Stimulated activated naive CD8-positive, alpha-beta T cell treated with anti-CD3 and anti-CD28 coated beads, Interleukin-15, Interleukin-2, amounts not matched to agents 100 ng/mL and 50 ng/mL, for 24 hours (primary cell): ENCODE results near the gene ELOA2.
"Not testable (repeated sequence)": the region's sequence is repeated elsewhere in the genome, so short reads cannot be mapped to it uniquely, and the experiment has no call there.

Experiments
- H3K27ac Mint-ChIP-seq: one replicate; pipeline ENCODE4 v1.8.0; 2021; ENCODE audit warnings: mild to moderate bottlenecking, mixed read lengths
- H3K27me3 Mint-ChIP-seq: one replicate; pipeline ENCODE4 v1.8.0; 2021; ENCODE audit warnings: mixed read lengths
- H3K36me3 Mint-ChIP-seq: one replicate; pipeline ENCODE4 v1.8.0; 2021; ENCODE audit warnings: low read depth, mixed read lengths
- H3K4me1 Mint-ChIP-seq: one replicate; pipeline ENCODE4 v1.8.0; 2021; ENCODE audit warnings: low read depth, mixed read lengths
- H3K4me3 Mint-ChIP-seq: one replicate; pipeline ENCODE4 v1.8.0; 2021; ENCODE audit warnings: mild to moderate bottlenecking, mixed read lengths
- H3K9me3 Mint-ChIP-seq: one replicate; pipeline ENCODE4 v1.8.0; 2021; ENCODE audit warnings: mixed read lengths

Gene ELOA2, protein sequence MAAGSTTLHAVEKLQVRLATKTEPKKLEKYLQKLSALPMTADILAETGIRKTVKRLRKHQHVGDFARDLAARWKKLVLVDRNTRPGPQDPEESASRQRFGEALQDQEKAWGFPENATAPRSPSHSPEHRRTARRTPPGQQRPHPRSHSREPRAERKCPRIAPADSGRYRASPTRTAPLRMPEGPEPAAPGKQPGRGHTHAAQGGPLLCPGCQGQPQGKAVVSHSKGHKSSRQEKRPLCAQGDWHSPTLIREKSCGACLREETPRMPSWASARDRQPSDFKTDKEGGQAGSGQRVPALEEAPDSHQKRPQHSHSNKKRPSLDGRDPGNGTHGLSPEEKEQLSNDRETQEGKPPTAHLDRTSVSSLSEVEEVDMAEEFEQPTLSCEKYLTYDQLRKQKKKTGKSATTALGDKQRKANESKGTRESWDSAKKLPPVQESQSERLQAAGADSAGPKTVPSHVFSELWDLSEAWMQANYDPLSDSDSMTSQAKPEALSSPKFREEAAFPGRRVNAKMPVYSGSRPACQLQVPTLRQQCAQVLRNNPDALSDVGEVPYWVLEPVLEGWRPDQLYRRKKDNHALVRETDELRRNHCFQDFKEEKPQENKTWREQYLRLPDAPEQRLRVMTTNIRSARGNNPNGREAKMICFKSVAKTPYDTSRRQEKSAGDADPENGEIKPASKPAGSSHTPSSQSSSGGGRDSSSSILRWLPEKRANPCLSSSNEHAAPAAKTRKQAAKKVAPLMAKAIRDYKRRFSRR

DNA sequence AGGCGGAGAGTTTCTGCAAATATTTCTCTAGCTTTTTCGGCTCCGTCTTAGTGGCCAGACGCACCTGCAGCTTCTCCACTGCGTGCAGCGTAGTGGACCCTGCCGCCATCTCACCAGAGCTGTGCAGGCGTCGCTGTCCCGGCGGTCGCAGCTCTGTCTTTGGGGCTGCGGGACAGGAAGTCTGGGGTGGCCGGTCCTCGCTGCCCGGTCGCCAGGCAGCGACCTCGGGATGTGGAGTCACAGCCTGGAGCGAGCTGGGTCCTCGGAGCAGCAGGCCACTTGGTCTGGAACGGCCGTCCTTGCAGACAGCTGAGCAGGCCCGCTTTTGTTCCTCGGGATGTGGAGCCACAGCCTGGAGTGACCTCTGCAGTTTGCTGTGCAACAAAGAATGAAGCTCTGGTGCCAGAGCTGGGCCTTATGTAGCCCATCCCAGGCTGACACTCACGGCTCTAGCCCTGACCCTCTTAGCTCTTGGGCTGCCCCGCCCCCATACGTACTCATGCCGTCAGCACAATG, at the start of gene ELOA2:
Gene ELOA2, minus strand, starts transcription at position 466 of the 516 bp plus-strand sequence. Its CDS starts 357 bp downstream, at position 109.
- peaks cover 12% of the 10 kb centered on the region for H3K9me3 Mint-ChIP-seq
- H3K27ac Mint-ChIP-seq: no peak within 1 kb of the TSS
- H3K4me1 Mint-ChIP-seq: no peaks in the 10 kb centered on the region
- no peaks in the 10 kb centered on the region for H3K36me3 Mint-ChIP-seq
- peaks cover 3% of the 10 kb centered on the region for H3K27me3 Mint-ChIP-seq
- no peak within 1 kb of the TSS for H3K4me3 Mint-ChIP-seq

DNA sequence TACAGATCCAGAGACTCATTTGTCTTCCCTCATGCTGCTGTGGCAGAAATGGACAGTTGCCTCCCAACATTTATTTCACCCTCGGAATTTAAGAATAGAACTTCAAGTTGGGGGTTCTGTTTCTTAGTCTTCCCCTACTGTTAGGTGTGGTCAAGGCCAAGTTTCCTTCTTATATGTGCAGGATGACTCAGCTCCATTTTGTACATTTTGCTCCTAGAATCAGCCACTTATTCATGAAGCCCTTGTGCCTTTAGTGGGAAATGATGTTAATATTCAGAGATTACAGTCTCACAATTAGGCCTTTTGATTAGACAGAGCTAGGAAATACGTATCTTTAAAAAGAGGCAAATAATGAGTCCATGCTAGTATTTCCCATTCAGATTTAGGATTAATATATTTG, 46.2 kb upstream of the ELOA2 start:
- Mint-ChIP-seq H3K4me3 (no peak overlapping the region), H3K4me1 (no peaks in the 10 kb centered on the region)

DNA sequence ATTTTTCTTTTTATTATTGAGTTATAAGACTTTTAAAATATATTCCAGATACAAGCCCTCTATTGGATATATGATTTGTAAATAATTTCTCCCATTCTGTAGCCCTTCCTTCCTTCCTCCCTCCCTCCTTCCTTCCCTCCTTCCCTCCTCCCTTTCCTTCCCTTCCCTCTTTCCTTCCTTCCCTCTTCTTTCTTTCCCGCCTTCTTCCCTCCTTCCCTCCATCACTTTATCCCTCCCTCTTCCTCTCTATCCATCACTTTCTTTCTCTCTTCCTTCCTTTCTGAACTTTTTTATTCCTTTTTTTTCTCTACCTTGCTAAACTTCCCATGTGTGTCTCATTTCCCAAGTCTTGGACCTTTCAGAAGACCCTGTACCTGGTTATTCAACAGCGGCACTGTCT, 45.5 kb upstream of the ELOA2 start:
- no peak overlapping the region for H3K27ac Mint-ChIP-seq
- H3K27me3 Mint-ChIP-seq: no peaks in the 10 kb centered on the region
- H3K4me3 Mint-ChIP-seq: no peak overlapping the region
- peaks cover 4% of the 10 kb centered on the region for H3K36me3 Mint-ChIP-seq
- no peaks in the 10 kb centered on the region for H3K9me3 Mint-ChIP-seq
- H3K4me1 Mint-ChIP-seq: no peaks in the 10 kb centered on the region

More for the DNA sequence above, 46.2 kb upstream of the ELOA2 start:
- Mint-ChIP-seq H3K36me3 (peaks cover 7% of the 10 kb centered on the region), H3K9me3 (no peaks in the 10 kb centered on the region), H3K27me3 (no peaks in the 10 kb centered on the region), H3K27ac (no peak overlapping the region)

DNA sequence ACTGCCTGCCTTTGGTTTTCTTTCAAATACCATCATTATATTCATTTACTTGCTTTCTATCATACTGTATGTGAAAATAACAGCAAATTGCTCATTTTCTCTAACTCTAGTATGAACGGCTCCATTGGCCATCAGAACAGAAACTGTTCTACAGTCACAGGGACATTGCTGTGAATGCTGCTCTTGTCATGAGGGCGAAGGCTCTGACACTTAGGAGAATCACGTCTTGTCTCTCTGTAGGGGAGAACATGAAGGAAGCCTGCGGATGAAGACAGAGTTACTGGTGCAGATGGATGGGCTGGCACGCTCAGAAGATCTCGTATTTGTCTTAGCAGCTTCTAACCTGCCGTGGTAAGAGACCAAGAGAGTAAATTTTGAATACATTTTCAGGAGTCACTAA, 41.7 kb upstream of the ELOA2 start:
- no peak overlapping the region for H3K4me3 Mint-ChIP-seq
- no peak overlapping the region for H3K27ac Mint-ChIP-seq
- H3K36me3 Mint-ChIP-seq: peaks cover 4% of the 10 kb centered on the region
- H3K27me3 Mint-ChIP-seq: no peaks in the 10 kb centered on the region
- no peaks in the 10 kb centered on the region for H3K9me3 Mint-ChIP-seq
- H3K4me1 Mint-ChIP-seq: no peaks in the 10 kb centered on the region

DNA sequence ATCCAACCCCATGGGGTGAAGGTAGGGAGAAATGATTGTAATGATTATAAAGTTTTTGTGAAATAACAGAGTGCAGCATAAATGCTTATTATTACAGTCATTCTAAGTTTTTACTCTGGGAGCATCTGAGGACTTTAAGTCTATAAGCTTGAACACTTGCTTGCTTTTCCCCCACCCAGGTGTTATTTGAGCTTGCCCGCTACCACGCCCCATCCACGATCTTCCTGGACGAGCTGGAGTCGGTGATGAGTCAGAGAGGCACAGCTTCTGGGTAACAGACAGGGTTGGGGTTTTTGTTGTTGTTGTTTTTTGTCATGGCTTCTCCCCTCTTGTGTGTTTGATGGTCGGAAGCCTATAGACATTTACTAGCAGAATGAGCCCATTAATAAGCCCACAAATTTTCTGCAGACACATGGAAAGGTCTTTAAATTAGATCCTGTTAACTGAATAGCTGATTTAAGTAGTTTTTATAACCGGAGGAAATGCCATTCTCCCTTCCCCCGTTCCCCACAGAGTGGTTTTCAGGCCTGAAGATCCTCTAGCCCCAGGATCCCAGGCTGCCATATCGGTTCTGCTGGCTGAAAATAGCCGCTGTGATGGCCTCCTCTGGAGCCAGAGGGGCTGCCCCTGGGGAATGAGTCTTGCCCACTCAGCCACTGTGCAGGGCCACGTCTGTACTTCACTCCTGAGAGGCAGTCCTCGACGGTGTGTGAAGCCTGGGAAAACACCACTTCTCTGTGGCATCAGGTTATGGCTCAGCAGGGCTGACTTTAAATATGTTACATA, 39.9 kb upstream of the ELOA2 start:
- peaks cover 4% of the 10 kb centered on the region for H3K36me3 Mint-ChIP-seq
- no peaks in the 10 kb centered on the region for H3K9me3 Mint-ChIP-seq
- H3K27ac Mint-ChIP-seq: no peak overlapping the region
- no peaks in the 10 kb centered on the region for H3K4me1 Mint-ChIP-seq
- H3K27me3 Mint-ChIP-seq: no peaks in the 10 kb centered on the region
- H3K4me3 Mint-ChIP-seq: no peak overlapping the region

DNA sequence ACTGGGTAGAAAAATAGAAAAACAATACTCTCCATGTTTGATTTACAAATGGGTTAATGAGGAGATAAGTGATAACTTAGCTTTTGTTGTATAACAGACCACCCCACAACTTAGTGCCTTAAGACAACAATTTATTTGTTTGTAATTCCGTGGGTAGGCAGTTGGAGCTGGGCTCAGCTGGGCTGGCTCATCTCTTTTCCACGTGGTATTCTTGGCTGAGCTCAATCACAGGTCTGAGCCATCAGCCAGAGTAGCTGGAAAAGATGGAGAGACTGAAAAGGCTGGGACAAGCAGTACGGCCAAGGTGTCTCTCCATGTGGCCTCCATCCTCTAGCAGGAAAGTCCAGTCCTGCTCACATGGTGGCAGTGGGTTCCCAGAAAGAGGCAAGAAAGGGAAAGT, 32.2 kb upstream of the ELOA2 start:
- Mint-ChIP-seq H3K9me3 (no peaks in the 10 kb centered on the region), H3K36me3 (no peaks in the 10 kb centered on the region), H3K27me3 (no peaks in the 10 kb centered on the region), H3K4me3 (no peak overlapping the region), H3K27ac (no peak overlapping the region), H3K4me1 (no peaks in the 10 kb centered on the region)

DNA sequence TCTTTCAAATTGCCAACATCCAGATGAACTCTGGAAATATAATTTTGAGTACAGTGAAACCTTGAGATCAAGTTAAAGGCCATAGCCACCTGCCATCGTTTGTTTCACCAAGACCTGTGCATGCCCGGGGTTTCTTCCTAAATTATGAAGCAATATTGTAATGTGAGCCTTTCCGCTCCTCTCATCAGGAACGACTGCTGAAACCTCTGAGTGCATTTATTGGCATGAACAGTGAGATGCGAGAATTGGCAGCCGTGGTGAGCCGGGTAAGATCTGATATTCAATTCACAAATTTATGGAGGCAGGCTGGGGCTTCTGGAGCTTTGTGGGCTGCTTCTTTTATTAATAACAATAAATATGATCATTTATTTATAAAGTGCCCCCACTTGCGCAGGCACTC, 27.7 kb upstream of the ELOA2 start:
- no peaks in the 10 kb centered on the region for H3K36me3 Mint-ChIP-seq
- H3K27me3 Mint-ChIP-seq: no peaks in the 10 kb centered on the region
- H3K4me3 Mint-ChIP-seq: no peak overlapping the region
- no peaks in the 10 kb centered on the region for H3K4me1 Mint-ChIP-seq
- no peaks in the 10 kb centered on the region for H3K9me3 Mint-ChIP-seq
- no peak overlapping the region for H3K27ac Mint-ChIP-seq

DNA sequence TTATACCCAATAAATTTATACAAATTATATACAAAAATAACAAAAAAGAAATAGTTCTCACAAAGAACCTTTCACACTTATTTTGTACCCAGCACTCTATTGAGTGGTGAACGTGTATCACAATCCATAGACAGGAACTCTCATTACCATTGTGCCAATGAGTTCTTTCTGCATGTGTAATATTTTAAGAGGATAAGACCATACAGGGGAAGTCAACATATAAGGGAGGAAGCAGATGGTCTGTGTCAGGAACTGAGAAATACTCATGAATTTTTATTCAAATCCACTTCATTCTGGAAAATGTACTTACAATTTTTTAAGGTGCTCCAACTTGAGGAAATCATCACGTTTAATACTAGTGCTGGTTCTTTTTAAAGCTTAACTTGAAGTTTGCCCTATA, 27.1 kb upstream of the ELOA2 start:
- Mint-ChIP-seq H3K4me3 (no peak overlapping the region), H3K27ac (no peak overlapping the region), H3K36me3 (no peaks in the 10 kb centered on the region), H3K4me1 (no peaks in the 10 kb centered on the region), H3K9me3 (no peaks in the 10 kb centered on the region), H3K27me3 (no peaks in the 10 kb centered on the region)

DNA sequence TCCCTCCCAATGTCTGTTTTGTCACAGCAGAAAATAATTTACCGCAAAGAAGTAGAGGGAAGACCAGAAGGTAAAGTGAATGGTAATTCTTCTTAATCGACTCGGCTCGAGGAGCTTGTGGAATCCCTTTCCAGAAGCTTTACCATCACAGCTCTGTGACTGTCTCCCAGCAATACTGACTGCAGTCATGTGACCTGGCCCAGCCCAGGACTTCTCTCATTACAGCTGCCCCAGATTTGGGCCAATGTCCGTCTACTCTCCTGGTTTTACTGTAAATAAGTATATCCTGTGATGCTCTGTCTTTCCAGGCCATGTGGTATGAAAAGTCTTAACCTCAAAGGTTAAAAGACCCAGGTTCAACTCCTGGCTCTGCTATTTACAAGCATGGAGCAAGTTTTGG, 18.9 kb upstream of the ELOA2 start:
- Mint-ChIP-seq H3K4me3 (no peak overlapping the region), H3K36me3 (no peaks in the 10 kb centered on the region), H3K27ac (no peak overlapping the region), H3K27me3 (no peaks in the 10 kb centered on the region), H3K9me3 (no peaks in the 10 kb centered on the region), H3K4me1 (no peaks in the 10 kb centered on the region)

DNA sequence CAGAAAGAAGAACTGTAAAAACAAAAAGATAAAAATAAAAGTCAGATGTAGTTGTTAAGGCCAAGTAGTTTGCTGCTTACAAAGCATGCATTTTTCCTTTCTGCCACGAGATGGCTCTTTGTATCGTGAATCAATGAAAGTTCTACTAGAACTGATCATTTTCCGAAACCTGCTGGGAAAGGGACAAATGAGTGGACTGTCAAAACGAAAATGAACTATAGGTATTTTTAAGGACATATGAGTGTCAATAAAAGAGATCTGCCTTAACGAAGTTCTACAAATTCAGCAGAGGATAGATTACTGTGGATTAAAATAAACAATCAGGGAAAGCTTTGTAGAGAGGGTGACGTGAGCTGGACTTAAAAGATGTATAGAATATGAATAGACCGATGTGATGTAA, 15.0 kb upstream of the ELOA2 start:
- H3K4me3 Mint-ChIP-seq: no peak overlapping the region
- no peaks in the 10 kb centered on the region for H3K4me1 Mint-ChIP-seq

DNA sequence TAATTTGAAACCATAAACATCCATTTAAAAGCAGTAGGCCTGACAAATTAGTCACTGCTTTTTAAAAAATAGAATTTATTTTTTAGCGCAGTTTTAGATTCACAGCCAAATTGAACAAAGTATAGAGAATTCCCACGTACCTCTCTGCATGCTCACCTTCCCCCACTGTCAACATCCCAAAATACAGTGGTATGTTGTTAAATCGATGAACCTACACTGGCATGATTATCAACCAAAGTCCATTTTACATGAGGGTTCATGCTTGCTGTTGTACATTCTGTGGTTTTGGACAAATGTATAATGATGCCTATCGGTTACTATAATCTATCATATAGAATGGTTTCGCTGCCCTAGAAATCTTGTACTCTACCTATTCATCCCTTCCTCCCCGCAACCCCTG, 5.6 kb upstream of the ELOA2 start:
- peaks cover 3% of the 10 kb centered on the region for H3K27me3 Mint-ChIP-seq
- H3K4me1 Mint-ChIP-seq: no peaks in the 10 kb centered on the region
- no peaks in the 10 kb centered on the region for H3K9me3 Mint-ChIP-seq
- H3K4me3 Mint-ChIP-seq: no peak overlapping the region
- H3K27ac Mint-ChIP-seq: no peak overlapping the region
- no peaks in the 10 kb centered on the region for H3K36me3 Mint-ChIP-seq

More for the DNA sequence above, 15.0 kb upstream of the ELOA2 start:
- no peak overlapping the region for H3K27ac Mint-ChIP-seq
- no peaks in the 10 kb centered on the region for H3K27me3 Mint-ChIP-seq
- H3K36me3 Mint-ChIP-seq: no peaks in the 10 kb centered on the region
- H3K9me3 Mint-ChIP-seq: no peaks in the 10 kb centered on the region

DNA sequence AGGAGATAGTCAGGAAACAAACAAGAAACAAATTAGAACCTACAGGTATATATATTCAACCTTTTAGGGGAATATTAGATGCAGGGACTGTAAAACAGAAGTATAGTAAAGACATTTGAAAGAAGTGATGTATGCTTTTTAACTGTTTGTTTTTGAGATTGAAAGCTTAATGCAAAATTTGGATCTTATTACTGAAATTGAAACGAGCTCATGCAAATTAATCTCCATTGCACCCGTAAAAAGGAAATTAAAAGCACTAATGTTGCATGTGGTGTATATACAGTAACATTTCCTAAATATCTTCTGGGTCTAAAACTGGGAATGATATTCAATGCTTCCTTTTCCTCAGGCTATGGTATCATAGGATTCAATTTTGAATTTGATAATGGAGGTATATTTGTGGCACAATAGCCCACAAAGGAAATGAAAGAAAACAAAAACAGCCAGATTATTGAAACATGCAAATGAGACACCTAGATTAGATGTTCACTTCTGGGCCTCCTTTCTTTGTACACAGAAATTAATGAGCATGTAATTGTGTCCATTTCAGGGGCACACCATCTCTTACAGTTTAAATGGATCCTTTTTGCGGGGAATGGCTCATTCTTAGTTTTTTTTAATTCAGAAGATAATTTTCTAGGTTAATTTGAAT, 1.6 kb upstream of the ELOA2 start:
- H3K27ac Mint-ChIP-seq: no peak overlapping the region
- peaks cover 3% of the 10 kb centered on the region for H3K27me3 Mint-ChIP-seq
- peaks cover 3% of the 10 kb centered on the region for H3K9me3 Mint-ChIP-seq
- no peaks in the 10 kb centered on the region for H3K4me1 Mint-ChIP-seq
- H3K4me3 Mint-ChIP-seq: no peak overlapping the region
- H3K36me3 Mint-ChIP-seq: no peaks in the 10 kb centered on the region

DNA sequence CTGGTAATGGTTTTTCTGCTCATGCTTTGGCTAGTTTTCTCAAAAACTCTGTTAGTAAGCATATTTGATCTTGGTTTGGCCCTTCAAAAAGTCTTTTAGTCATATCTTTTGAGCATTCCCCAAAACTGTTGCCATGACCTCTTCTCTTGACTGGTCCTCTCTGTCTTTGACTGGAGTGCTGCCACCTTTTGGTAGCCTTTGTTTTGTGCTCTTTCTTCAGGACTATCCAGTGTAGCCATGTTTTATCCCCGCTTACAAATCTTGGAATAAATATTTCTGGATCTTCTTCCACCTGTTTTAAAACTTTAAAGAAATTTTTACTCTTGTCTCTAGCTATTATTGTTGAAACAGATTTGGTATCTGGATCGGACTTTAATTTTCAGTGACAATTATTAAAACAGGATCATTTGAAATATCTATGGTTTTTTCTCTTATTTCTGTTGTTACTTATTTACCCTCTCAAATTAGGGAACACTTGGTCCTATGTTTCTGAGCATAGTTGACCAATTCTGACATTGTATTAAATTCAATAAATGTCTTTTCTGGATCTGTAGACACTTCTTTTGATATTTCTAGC, 965 bp upstream of the ELOA2 start:
- H3K4me1 Mint-ChIP-seq: no peaks in the 10 kb centered on the region
- no peaks in the 10 kb centered on the region for H3K36me3 Mint-ChIP-seq
- peaks cover 3% of the 10 kb centered on the region for H3K27me3 Mint-ChIP-seq
- no peak overlapping the region for H3K27ac Mint-ChIP-seq
- H3K4me3 Mint-ChIP-seq: no peak overlapping the region
- peaks cover 9% of the 10 kb centered on the region for H3K9me3 Mint-ChIP-seq

DNA sequence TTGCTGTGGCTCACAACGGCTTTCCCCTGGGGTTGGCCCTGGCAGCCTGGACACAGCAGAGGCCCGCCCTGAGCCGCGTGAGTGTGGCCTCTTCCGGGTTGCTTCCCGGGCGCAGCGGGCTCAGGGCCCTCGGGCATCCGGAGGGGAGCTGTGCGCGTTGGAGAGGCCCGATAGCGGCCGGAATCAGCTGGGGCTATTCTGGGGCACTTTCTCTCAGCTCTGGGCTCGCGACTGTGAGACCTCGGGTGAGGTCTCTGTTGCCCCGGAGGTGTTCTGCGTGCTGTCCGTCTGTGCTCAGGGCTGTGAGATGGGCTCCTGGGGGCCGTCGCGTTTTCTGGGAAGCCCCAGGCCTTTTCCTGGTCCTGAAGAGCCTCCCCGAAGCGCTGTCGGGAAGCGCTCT, 830 bp downstream of the ELOA2 start:
- H3K4me1 Mint-ChIP-seq, H3K36me3 Mint-ChIP-seq, H3K27me3 Mint-ChIP-seq, H3K4me3 Mint-ChIP-seq, H3K27ac Mint-ChIP-seq: not testable (repeated sequence)
- H3K9me3 Mint-ChIP-seq: peaks cover 12% of the 10 kb centered on the region
